H9 (cell line): Measurements from ENCODE around the gene CDK5. TPM values are rescaled to one million over a fixed set of nuclear protein-coding genes. Genes with fewer than 3 reads are reported as not detected.

ENCODE experiments used
- DNase-seq: peaks from one replicate; pipeline ENCODE4 v3.0.0-alpha.2; 2017
- H2AFZ ChIP-seq: one replicate; pipeline ENCODE4 v1.6.1; 2013; ENCODE audit warnings: mild to moderate bottlenecking, low read length, control low read depth, moderate library complexity
- H2AK5ac ChIP-seq: 2 replicates; pipeline ENCODE4 v1.6.1; 2013; ENCODE audit warnings: low read length, control low read depth, mixed read lengths; ENCODE audit not compliant: insufficient read length
- H2BK120ac ChIP-seq: one replicate; pipeline ENCODE4 v1.6.1; 2013; ENCODE audit warnings: low read depth, mild to moderate bottlenecking, low read length, control low read depth, inconsistent platforms; ENCODE audit not compliant: poor library complexity, severe bottlenecking
- H2BK12ac ChIP-seq: 2 replicates; pipeline ENCODE4 v1.6.1; 2013; ENCODE audit warnings: low read length, control low read depth, mixed read lengths, low read depth; ENCODE audit not compliant: insufficient read length
- H2BK15ac ChIP-seq: 2 replicates; pipeline ENCODE4 v1.6.1; 2013; ENCODE audit warnings: low read depth, low read length, control low read depth
- H2BK20ac ChIP-seq: one replicate; pipeline ENCODE4 v1.6.1; 2013; ENCODE audit warnings: low read depth, mild to moderate bottlenecking, low read length, control low read depth, inconsistent platforms; ENCODE audit not compliant: poor library complexity, severe bottlenecking
- H2BK5ac ChIP-seq: 2 replicates; pipeline ENCODE4 v1.6.1; 2013; ENCODE audit warnings: low read length, control low read depth, mixed read lengths; ENCODE audit not compliant: insufficient read length
- H3K14ac ChIP-seq: 2 replicates; pipeline ENCODE4 v1.6.1; 2013; ENCODE audit warnings: low read length, control low read depth; ENCODE audit not compliant: insufficient read depth
- H3K18ac ChIP-seq: 2 replicates; pipeline ENCODE4 v1.6.1; 2013; ENCODE audit warnings: low read depth, mild to moderate bottlenecking, mixed read lengths, low read length, control low read depth; ENCODE audit not compliant: insufficient read length
- H3K23ac ChIP-seq: 2 replicates; pipeline ENCODE4 v1.6.1; 2013; ENCODE audit warnings: low read length, control low read depth, mixed read lengths, low read depth; ENCODE audit not compliant: insufficient read length
- H3K23me2 ChIP-seq: 2 replicates; pipeline ENCODE4 v1.6.1; 2013; ENCODE audit warnings: low read depth, mild to moderate bottlenecking, mixed read lengths, low read length, control low read depth; ENCODE audit not compliant: insufficient read length, poor library complexity, severe bottlenecking
- H3K27ac ChIP-seq: 2 replicates; pipeline ENCODE4 v1.5.1; 2013; ENCODE audit warnings: low read length, control low read depth, mixed read lengths, low read depth; ENCODE audit not compliant: insufficient read length
- H3K27me3 ChIP-seq: 2 replicates; pipeline ENCODE4 v1.6.1; 2013; ENCODE audit warnings: low read length, control low read depth, inconsistent platforms; ENCODE audit not compliant: insufficient read depth
- H3K4ac ChIP-seq: 2 replicates; pipeline ENCODE4 v1.6.1; 2013; ENCODE audit warnings: low read depth, mild to moderate bottlenecking, control low read depth, inconsistent platforms, low read length, moderate library complexity
- H3K4me1 ChIP-seq: 2 replicates; pipeline ENCODE4 v1.6.1; 2013; ENCODE audit warnings: low read length, control low read depth, inconsistent platforms; ENCODE audit not compliant: insufficient read depth
- H3K4me2 ChIP-seq: 2 replicates; pipeline ENCODE4 v1.6.1; 2013; ENCODE audit warnings: low read length, control low read depth, mixed read lengths; ENCODE audit not compliant: insufficient read length, insufficient read depth
- H3K56ac ChIP-seq: 2 replicates; pipeline ENCODE4 v1.6.1; 2013; ENCODE audit warnings: low read depth, mild to moderate bottlenecking, mixed read lengths, low read length, control low read depth; ENCODE audit not compliant: insufficient read length
- H3K79me1 ChIP-seq: 2 replicates; pipeline ENCODE4 v1.6.1; 2013; ENCODE audit warnings: low read depth, mild to moderate bottlenecking, moderate library complexity, low read length, control low read depth, inconsistent platforms; ENCODE audit not compliant: insufficient read depth, poor library complexity, severe bottlenecking
- H3K79me2 ChIP-seq: 2 replicates; pipeline ENCODE4 v1.6.1; 2013; ENCODE audit warnings: low read length, control low read depth, inconsistent platforms; ENCODE audit not compliant: insufficient read depth
- H3K9ac ChIP-seq: 2 replicates; pipeline ENCODE4 v1.6.1; 2013; ENCODE audit warnings: low read length, control low read depth, mixed read lengths; ENCODE audit not compliant: insufficient read length; ENCODE audit errors: extremely low read depth
- H3K9me3 ChIP-seq: one replicate; pipeline ENCODE4 v1.6.1; 2013; ENCODE audit warnings: low read depth, low read length, inconsistent platforms; ENCODE audit not compliant: control insufficient read depth
- H3T11ph ChIP-seq: one replicate; pipeline ENCODE4 v1.6.1; 2013; ENCODE audit warnings: mild to moderate bottlenecking, low read length, control low read depth, inconsistent platforms
- H4K20me1 ChIP-seq: one replicate; pipeline ENCODE4 v1.6.1; 2013; ENCODE audit not compliant: control insufficient read depth, insufficient read length, insufficient read depth
- H4K5ac ChIP-seq: 2 replicates; pipeline ENCODE4 v1.6.1; 2013; ENCODE audit warnings: low read depth, mild to moderate bottlenecking, mixed read lengths, low read length, control low read depth; ENCODE audit not compliant: insufficient read length
- H4K8ac ChIP-seq: replicated peaks from 2 replicates; pipeline ENCODE4 v1.6.1; 2013; ENCODE audit warnings: low read length, control low read depth, mixed read lengths, low read depth; ENCODE audit not compliant: insufficient read length
- H4K91ac ChIP-seq: 2 replicates; pipeline ENCODE4 v1.6.1; 2013; ENCODE audit warnings: low read depth, mild to moderate bottlenecking, moderate library complexity, mixed read lengths, low read length, control low read depth; ENCODE audit not compliant: insufficient read length
- H3K27ac Mint-ChIP-seq, 3 experiments: 2 replicates in 2 of 3; 3 replicates in 1 of 3; pipeline ENCODE4 v1.8.0; 2020 to 2021; ENCODE audit warnings: mixed read lengths in 3 of 3, mild to moderate bottlenecking in 1 of 3, moderate library complexity in 1 of 3
- H3K27me3 Mint-ChIP-seq: 2 replicates; pipeline ENCODE4 v1.8.0; 2021; ENCODE audit warnings: low read depth, mild to moderate bottlenecking, moderate library complexity, mixed read lengths
- H3K36me3 Mint-ChIP-seq, 3 experiments: 2 replicates in 2 of 3; 3 replicates in 1 of 3; pipeline ENCODE4 v1.8.0; 2020 to 2021; ENCODE audit warnings: low read depth in 3 of 3, mixed read lengths in 3 of 3; ENCODE audit not compliant: insufficient read depth in 1 of 3
- H3K4me1 Mint-ChIP-seq, 2 experiments: 2 replicates each; pipeline ENCODE4 v1.8.0; 2020; ENCODE audit warnings: mixed read lengths in 2 of 2
- H3K4me3 Mint-ChIP-seq, 2 experiments: 2 replicates in 1 of 2; 3 replicates in 1 of 2; pipeline ENCODE4 v1.8.0; 2020 to 2021; ENCODE audit warnings: mild to moderate bottlenecking in 2 of 2, mixed read lengths in 2 of 2, moderate library complexity in 1 of 2
- H3K9me3 Mint-ChIP-seq, 2 experiments: 2 replicates in 1 of 2; 3 replicates in 1 of 2; pipeline ENCODE4 v1.8.0; 2020; ENCODE audit warnings: mild to moderate bottlenecking in 2 of 2, mixed read lengths in 2 of 2, moderate library complexity in 1 of 2
- WGBS: extraction: QIAGEN DNeasy Blood & Tissue Kit; methylation state at CpG from one replicate; pipeline ENCODE4 v1.1.7; 2013; ENCODE audit warnings: missing lambda C conversion rate, low lambda C conversion rate, mixed read lengths; ENCODE audit not compliant: insufficient read length; ENCODE audit errors: extremely low coverage; 5-methylcytosine and 5-hydroxymethylcytosine counted together
- total RNA-seq: library from RNA; stranded (reverse); gene quantifications from 2 replicates; pipeline ENCODE4 v1.2.1, GENCODE V29; 2021
- TF ChIP-seq, protein P1 (sequence below): fragments of 200-600 bp; sonication (generic); conservative IDR thresholded peaks from 3 replicates; pipeline ENCODE4 v1.8.0; 2021; ENCODE audit warnings: antibody characterized with exemption, mild to moderate bottlenecking

The CDK5 gene
- total RNA-seq, 1 experiment from 2014 or later, result 19.9 TPM

DNA sequence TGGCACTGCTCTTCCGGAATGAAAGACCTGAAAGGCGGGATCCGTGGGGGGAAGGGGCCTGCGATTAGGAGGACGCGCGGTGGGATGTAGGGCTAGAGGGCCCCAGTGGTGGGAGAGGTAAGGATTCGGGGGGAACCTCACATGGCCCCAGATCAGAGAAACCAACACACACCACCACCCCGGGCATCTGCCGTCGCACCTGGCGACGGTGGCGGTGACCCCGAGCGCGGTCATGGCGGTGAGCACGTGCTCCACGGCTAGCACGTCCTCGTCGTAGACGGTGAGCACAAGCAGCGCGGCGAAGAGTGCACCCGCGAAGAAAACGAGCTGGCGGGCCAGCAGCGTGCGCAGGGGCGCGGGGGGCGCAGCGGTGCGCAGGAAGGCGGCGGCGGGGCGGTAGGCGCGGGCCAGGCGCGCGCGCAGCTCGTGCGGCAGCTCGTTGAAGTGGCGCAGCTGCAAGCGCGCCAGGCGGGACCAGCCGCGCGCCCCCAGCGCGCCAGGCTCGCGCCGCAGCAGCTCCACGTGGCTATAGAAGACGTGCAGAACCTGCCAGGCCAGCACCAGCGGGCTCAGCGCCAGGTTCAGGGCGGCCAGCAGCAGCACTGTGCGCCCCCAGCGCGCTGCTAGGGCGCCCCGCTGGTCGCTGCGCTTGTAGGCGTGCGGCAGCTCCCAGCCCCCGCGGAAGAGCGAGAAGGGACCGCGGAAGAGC is 39.1 kb downstream of the CDK5 start:
- H2AK5ac ChIP-seq, result no peak overlapping the region
- H3K27ac Mint-ChIP-seq, result 0 out of 7 replicates have a peak overlapping the region, but pooled peaks of 1 of the 3 experiments have one; percentile 49
- H3K23me2 ChIP-seq, result peaks cover 3% of the 10 kb centered on the region
- H3K27ac ChIP-seq, result no peak overlapping the region
- H4K91ac ChIP-seq, result no peak overlapping the region
- H2BK120ac ChIP-seq, result no peak overlapping the region
- H3K36me3 Mint-ChIP-seq, result peaks cover 2 to 6% (median 6%) of the 10 kb centered on the region in 3 experiments; a peak in 6 of 7 replicates
- H3K9me3 Mint-ChIP-seq, result peaks cover 0 to 9% of the 10 kb centered on the region in 2 experiments; a peak in 2 of 5 replicates
- H3K18ac ChIP-seq, result peak overlapping the region; percentile 19
- H3K79me1 ChIP-seq, result no peaks in the 10 kb centered on the region
- no peak overlapping the region for H3K56ac ChIP-seq
- H3K4me2 ChIP-seq, result peak overlapping the region; percentile 17
- TF ChIP-seq, protein P1, sequence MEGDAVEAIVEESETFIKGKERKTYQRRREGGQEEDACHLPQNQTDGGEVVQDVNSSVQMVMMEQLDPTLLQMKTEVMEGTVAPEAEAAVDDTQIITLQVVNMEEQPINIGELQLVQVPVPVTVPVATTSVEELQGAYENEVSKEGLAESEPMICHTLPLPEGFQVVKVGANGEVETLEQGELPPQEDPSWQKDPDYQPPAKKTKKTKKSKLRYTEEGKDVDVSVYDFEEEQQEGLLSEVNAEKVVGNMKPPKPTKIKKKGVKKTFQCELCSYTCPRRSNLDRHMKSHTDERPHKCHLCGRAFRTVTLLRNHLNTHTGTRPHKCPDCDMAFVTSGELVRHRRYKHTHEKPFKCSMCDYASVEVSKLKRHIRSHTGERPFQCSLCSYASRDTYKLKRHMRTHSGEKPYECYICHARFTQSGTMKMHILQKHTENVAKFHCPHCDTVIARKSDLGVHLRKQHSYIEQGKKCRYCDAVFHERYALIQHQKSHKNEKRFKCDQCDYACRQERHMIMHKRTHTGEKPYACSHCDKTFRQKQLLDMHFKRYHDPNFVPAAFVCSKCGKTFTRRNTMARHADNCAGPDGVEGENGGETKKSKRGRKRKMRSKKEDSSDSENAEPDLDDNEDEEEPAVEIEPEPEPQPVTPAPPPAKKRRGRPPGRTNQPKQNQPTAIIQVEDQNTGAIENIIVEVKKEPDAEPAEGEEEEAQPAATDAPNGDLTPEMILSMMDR, result no peak; the same call in 2 of the 3 replicates
- no peak overlapping the region for H4K8ac ChIP-seq
- H3K4me1 Mint-ChIP-seq, result peaks cover 20 to 47% of the 10 kb centered on the region in 2 experiments
- no peak overlapping the region for H2BK15ac ChIP-seq
- peak overlapping the region; percentile 55 to 79 for H3K4me3 Mint-ChIP-seq
- no peak overlapping the region for H3K23ac ChIP-seq
- H3K27me3 ChIP-seq, result peaks cover 6% of the 10 kb centered on the region; the same call in 1 of the 2 replicates
- H4K20me1 ChIP-seq, result no peaks in the 10 kb centered on the region
- no peak overlapping the region for H2BK12ac ChIP-seq
- H2BK20ac ChIP-seq, result no peak overlapping the region
- no peaks in the 10 kb centered on the region for H3K79me2 ChIP-seq
- no peak overlapping the region for H2AFZ ChIP-seq
- no peak overlapping the region for H4K5ac ChIP-seq
- DNase-seq, result peak; percentile 62
- H3K27me3 Mint-ChIP-seq, result peaks cover 78% of the 10 kb centered on the region
- H2BK5ac ChIP-seq, result no peak overlapping the region
- no CpG with 5 or more reads among the region's 82 CpGs for WGBS
- no peak overlapping the region for H3K4ac ChIP-seq
- no peak overlapping the region for H3K9ac ChIP-seq
- no peaks in the 10 kb centered on the region for H3K9me3 ChIP-seq
- H3T11ph ChIP-seq, result no peak overlapping the region
- peaks cover 6% of the 10 kb centered on the region; the same call in 1 of the 2 replicates for H3K4me1 ChIP-seq
- peak overlapping the region; percentile 7; the same call in 1 of the 2 replicates for H3K14ac ChIP-seq
